ENCODE data around the gene KPNA2. TPM values are rescaled to one million over a fixed set of nuclear protein-coding genes. Genes with fewer than 3 reads are reported as not detected.
A peak's percentile ranks its signal among the peaks of the same experiment; 100 is the strongest.

The KPNA2 gene
- total and polyA plus RNA-seq, 9 of the 15 experiments (the other 6 are each of a cell fraction or from before 2014, with no cell fraction given), result 132 to 984 (median 241) TPM

- no peak overlapping the region for H3K4me3 ChIP-seq
- H3K27me3 ChIP-seq (ENCODE audit: control insufficient read depth in 2 of 2, insufficient read depth in 2 of 2, low read length in 2 of 2), result no peaks in the 10 kb centered on the region
- no peak overlapping the region; the same call in 2 of the 3 replicates for H3K27ac ChIP-seq (ENCODE audit: extremely low read depth, low read depth, low read length)
- CTCF ChIA-PET (ENCODE audit: low intra/inter-chr PET ratio), result no interaction called here
- FAIRE-seq (no peak), ATAC-seq (no peak), DNase-seq (ENCODE audit: extremely low read depth in 1 of 4, low spot score in 3 of 4) (no peak)
- peaks cover 34% of the 10 kb centered on the region; the same call in 2 of the 3 replicates for H3K36me3 ChIP-seq (ENCODE audit: control insufficient read depth, insufficient read depth, low read length)
- in situ Hi-C loops (cut with MboI) (no loop called here), intact Hi-C loops (cut with micrococcal nuclease) (no loop called here)
- 40% methylated on average over 1 of the region's 1 CpG for WGBS (ENCODE audit: insufficient coverage, low coverage, missing lambda C conversion rate)
- peaks cover 6 to 9% of the 10 kb centered on the region in 2 experiments; a peak in 4 of 5 replicates for H3K4me1 ChIP-seq (replicated peaks in 1 of 2; ENCODE audit: control insufficient read depth in 2 of 2, insufficient read depth in 2 of 2, low read length in 2 of 2)
- TF ChIP-seq ZFP36 (IDR thresholded peaks at IDR 0.05; ENCODE audit: low read depth, low read length, partially characterized antibody) (no peak), NR3C1 (CRISPR knock-in tag; IDR thresholded peaks at IDR 0.05) (no peak), ZNF592 (IDR thresholded peaks at IDR 0.05) (0 out of 2 replicates have a peak, but pooled peaks have one; percentile 26), HLTF (IDR thresholded peaks at IDR 0.05) (no peak), RBFOX2 (IDR thresholded peaks at IDR 0.05; ENCODE audit: low read depth, low read length) (no peak), ZNF354B (CRISPR knock-in tag; IDR thresholded peaks at IDR 0.05) (no peak), ZNF174 (CRISPR knock-in tag; IDR thresholded peaks at IDR 0.05) (no peak), THAP12 (CRISPR knock-in tag; IDR thresholded peaks at IDR 0.05) (no peak)
- H3K9me1 ChIP-seq (ENCODE audit: control insufficient read depth, insufficient read depth, low read length), result no peaks in the 10 kb centered on the region
- POLR2A ChIA-PET, result interaction anchor here (0.8 kb wide), 1 partner anchor 15 kb away, joined by 3 read pairs; no protein-coding TSS in a partner anchor
- peak overlapping the region in 1 of 2 experiments; percentile 24; a peak in 1 of 4 replicates for H3K9ac ChIP-seq (ENCODE audit: insufficient read depth in 1 of 2, low read depth in 2 of 2, low read length in 2 of 2)
- H3K4me2 ChIP-seq (ENCODE audit: insufficient read depth, low read length), result peak overlapping the region; percentile 25; the same call in 1 of the 2 replicates
- BruUV-seq (replicated peaks), result no TSS peak
- H3K9me3 ChIP-seq (replicated peaks; ENCODE audit: control insufficient read depth, insufficient read depth, low read depth, low read length), result no peaks in the 10 kb centered on the region
- H2AFZ ChIP-seq (ENCODE audit: low read depth, low read length), result peak overlapping the region; percentile 92
- H4K20me1 ChIP-seq (replicated peaks; ENCODE audit: control insufficient read depth, insufficient read depth, low read length), result no peaks in the 10 kb centered on the region
- H3K79me2 ChIP-seq (ENCODE audit: control insufficient read depth, insufficient read depth, low read length), result peaks cover 38% of the 10 kb centered on the region
These were observed 1.1 kb upstream of the KPNA2 start for GRCh38 chr17:68034452-68034776.

Data from K562 (cell line).